NB4 (cell line): Measurements from ENCODE around the gene NUTF2.
"Not testable (repeated sequence)": the region's sequence is repeated elsewhere in the genome, so short reads cannot be mapped to it uniquely, and the experiment has no call there.

ENCODE experiments used
- DNase-seq: peaks from one replicate; pipeline ENCODE4 v3.0.0; 2010; ENCODE audit warnings: low read depth
- H3K4me3 ChIP-seq: one replicate; pipeline ENCODE4 v1.5.1; 2011; ENCODE audit warnings: mild to moderate bottlenecking, low read depth, low read length, moderate library complexity
- MYC ChIP-seq: IDR thresholded peaks from 2 replicates; pipeline ENCODE4 v1.6.1; 2011; ENCODE audit warnings: low read depth, low read length
- POLR2A ChIP-seq: IDR thresholded peaks from 2 replicates; pipeline ENCODE4 v1.6.1; 2011; ENCODE audit warnings: mild to moderate bottlenecking; ENCODE audit not compliant: insufficient read length; ENCODE audit errors: extremely low read depth
- TF ChIP-seq, protein P1 (sequence below): IDR thresholded peaks from 2 replicates; pipeline ENCODE4 v1.6.1; 2011; ENCODE audit warnings: low read depth, low read length
- TF ChIP-seq, protein P2 (sequence below): IDR thresholded peaks from one replicate; pipeline ENCODE4 v1.5.1; 2012; ENCODE audit warnings: low read depth, low read length

NUTF2 gene

DNA sequence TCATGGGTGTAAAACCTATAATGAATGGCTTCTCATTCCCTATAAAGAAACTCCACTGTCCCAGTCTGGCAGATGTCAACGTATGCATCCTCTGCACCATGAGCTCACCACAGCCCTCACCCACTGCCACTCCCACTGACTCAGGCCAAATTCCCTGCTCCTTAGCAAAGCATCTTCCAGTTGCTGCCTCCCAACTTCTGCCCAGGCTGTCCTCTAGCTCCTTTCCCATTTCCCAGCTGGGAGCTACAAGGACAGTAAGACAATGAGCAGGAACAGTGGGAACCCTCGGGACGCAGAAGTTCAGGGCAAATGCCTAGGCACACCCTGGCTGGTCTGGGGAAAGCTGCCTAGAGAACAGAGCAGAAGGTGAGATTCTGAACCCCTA lies 13.7 kb upstream of the NUTF2 start:
- TF ChIP-seq, protein P1, sequence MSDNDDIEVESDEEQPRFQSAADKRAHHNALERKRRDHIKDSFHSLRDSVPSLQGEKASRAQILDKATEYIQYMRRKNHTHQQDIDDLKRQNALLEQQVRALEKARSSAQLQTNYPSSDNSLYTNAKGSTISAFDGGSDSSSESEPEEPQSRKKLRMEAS: no peak
- TF ChIP-seq MYC (no peak), POLR2A (no peak)
- TF ChIP-seq, protein P2, sequence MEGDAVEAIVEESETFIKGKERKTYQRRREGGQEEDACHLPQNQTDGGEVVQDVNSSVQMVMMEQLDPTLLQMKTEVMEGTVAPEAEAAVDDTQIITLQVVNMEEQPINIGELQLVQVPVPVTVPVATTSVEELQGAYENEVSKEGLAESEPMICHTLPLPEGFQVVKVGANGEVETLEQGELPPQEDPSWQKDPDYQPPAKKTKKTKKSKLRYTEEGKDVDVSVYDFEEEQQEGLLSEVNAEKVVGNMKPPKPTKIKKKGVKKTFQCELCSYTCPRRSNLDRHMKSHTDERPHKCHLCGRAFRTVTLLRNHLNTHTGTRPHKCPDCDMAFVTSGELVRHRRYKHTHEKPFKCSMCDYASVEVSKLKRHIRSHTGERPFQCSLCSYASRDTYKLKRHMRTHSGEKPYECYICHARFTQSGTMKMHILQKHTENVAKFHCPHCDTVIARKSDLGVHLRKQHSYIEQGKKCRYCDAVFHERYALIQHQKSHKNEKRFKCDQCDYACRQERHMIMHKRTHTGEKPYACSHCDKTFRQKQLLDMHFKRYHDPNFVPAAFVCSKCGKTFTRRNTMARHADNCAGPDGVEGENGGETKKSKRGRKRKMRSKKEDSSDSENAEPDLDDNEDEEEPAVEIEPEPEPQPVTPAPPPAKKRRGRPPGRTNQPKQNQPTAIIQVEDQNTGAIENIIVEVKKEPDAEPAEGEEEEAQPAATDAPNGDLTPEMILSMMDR: no peak
- H3K4me3 ChIP-seq: peak overlapping the region; percentile 79
- DNase-seq: peak; percentile 34

- TF ChIP-seq, protein P2: no peak
- TF ChIP-seq, protein P1: peak; percentile 92
- peak; percentile 85 for TF ChIP-seq POLR2A
- TF ChIP-seq MYC: peak; percentile 90
- DNase-seq: peak; percentile 95
- peak overlapping the region; percentile 79 for H3K4me3 ChIP-seq
Observed at GRCh38 chr16:67833415-67834241, 13.1 kb upstream of the NUTF2 start.

- TF ChIP-seq, protein P2: no peak
- TF ChIP-seq POLR2A (no peak), MYC (no peak)
- TF ChIP-seq, protein P1: no peak
- no peak for DNase-seq
- H3K4me3 ChIP-seq: peak overlapping the region; percentile 79
Observed at GRCh38 chr16:67834242-67834614, 12.5 kb upstream of the NUTF2 start.

GRCh38 chr16:67837190-67837589 lies 9.5 kb upstream of the NUTF2 start:
- DNase-seq, H3K4me3 ChIP-seq: not testable (repeated sequence)

- no peak overlapping the region for H3K4me3 ChIP-seq
- DNase-seq: no peak
- TF ChIP-seq, protein P2: no peak
- TF ChIP-seq POLR2A (no peak), MYC (no peak)
- TF ChIP-seq, protein P1: no peak
Observed at GRCh38 chr16:67837811-67838210, 8.9 kb upstream of the NUTF2 start.

GRCh38 chr16:67841198-67841815 lies 5.4 kb upstream of the NUTF2 start:
- TF ChIP-seq, protein P1: no peak
- H3K4me3 ChIP-seq: no peak overlapping the region
- DNase-seq: no peak
